Endothelial cell of umbilical vein (primary cell): Measurements from ENCODE around the gene TMED5. TPM values are rescaled to one million over a fixed set of nuclear protein-coding genes. Genes with fewer than 3 reads are reported as not detected.

Source experiments
- BruUV-seq: library from RNA; stranded (reverse); fragments of 400-500 nt; replicated peaks from 2 replicates; lab custom pipeline; 2021; lab: Mats Ljungman, UMichigan
- CTCF ChIA-PET: fragments of 300-600, 350-600 bp; sonication (Branson Sonifier 250); formaldehyde crosslinking; loops from one replicate; lab custom pipeline; 2021; ENCODE audit warnings: antibody characterized with exemption, inconsistent platforms; lab: Charles Lee
- POLR2A ChIA-PET: fragments of 300-600, 350-600 bp; sonication (Branson Sonifier 250); formaldehyde crosslinking; loops from one replicate; lab custom pipeline; 2021; ENCODE audit warnings: antibody characterized with exemption, inconsistent platforms; lab: Charles Lee
- DNase-seq: peaks from one replicate; pipeline ENCODE4 v3.0.0-alpha.2; 2011; ENCODE audit warnings: low read depth, low spot score
- FAIRE-seq: peaks from 2 replicates; lab custom pipeline; 2011; peaks lifted over from hg19 to GRCh38; lab: Jason Lieb, UNC
- H2AFZ ChIP-seq: 2 replicates; pipeline ENCODE4 v1.6.0; 2012; ENCODE audit warnings: low read depth, low read length, control low read depth, inconsistent platforms
- H3K27ac ChIP-seq: 2 replicates; pipeline ENCODE4 v1.5.1; 2011; ENCODE audit warnings: low read depth, mild to moderate bottlenecking, control low read depth, low read length, moderate library complexity; ENCODE audit not compliant: insufficient read depth
- H3K27me3 ChIP-seq, 2 experiments: 2 replicates each; pipeline versions ENCODE4 v1.6.0 to v1.6.1; 2011; ENCODE audit warnings: low read length in 2 of 2, mixed read lengths in 1 of 2; ENCODE audit not compliant: control insufficient read depth in 2 of 2, insufficient read depth in 2 of 2
- H3K36me3 ChIP-seq, 2 experiments: 2 replicates in 1 of 2; 3 replicates in 1 of 2; pipeline ENCODE4 v1.5.1; 2011; ENCODE audit warnings: low read length in 2 of 2, mild to moderate bottlenecking in 1 of 2, moderate library complexity in 1 of 2; ENCODE audit not compliant: control insufficient read depth in 2 of 2, insufficient read depth in 2 of 2; ENCODE audit errors: extremely low read depth in 1 of 2
- H3K4me1 ChIP-seq: 3 replicates; pipeline ENCODE4 v1.5.1; 2011; ENCODE audit warnings: mild to moderate bottlenecking, low read length; ENCODE audit not compliant: control insufficient read depth, insufficient read depth; ENCODE audit errors: extremely low read depth
- H3K4me2 ChIP-seq: 2 replicates; pipeline ENCODE4 v1.6.1; 2011; ENCODE audit warnings: low read length, control low read depth, mixed read lengths; ENCODE audit not compliant: insufficient read depth
- H3K4me3 ChIP-seq, 3 experiments: fragments of 200-600 bp in 1 of 3; sonication (generic), shearing (Covaris generic) in 1 of 3; replicated peaks in 1 of 3; 2 replicates each; pipeline ENCODE4 v1.5.1; 2011 to 2016; ENCODE audit warnings: control low read depth in 3 of 3, low read length in 3 of 3, mild to moderate bottlenecking in 2 of 3, inconsistent platforms in 1 of 3, low read depth in 1 of 3, moderate library complexity in 1 of 3; ENCODE audit not compliant: insufficient read depth in 1 of 3
- H3K79me2 ChIP-seq: 2 replicates; pipeline ENCODE4 v1.6.0; 2012; ENCODE audit warnings: low read length, inconsistent platforms; ENCODE audit not compliant: control insufficient read depth, insufficient read depth
- H3K9ac ChIP-seq: replicated peaks from 2 replicates; pipeline ENCODE3; 2011; ENCODE audit warnings: low read length, control low read depth; ENCODE audit not compliant: insufficient read depth; ENCODE audit errors: extremely low read depth
- H3K9me1 ChIP-seq: replicated peaks from 3 replicates; pipeline ENCODE4 v1.6.0; 2011; ENCODE audit warnings: mild to moderate bottlenecking, low read length; ENCODE audit not compliant: control insufficient read depth, insufficient read depth; ENCODE audit errors: extremely low read depth
- H3K9me3 ChIP-seq: replicated peaks from 2 replicates; pipeline ENCODE4 v1.5.1; 2012; ENCODE audit warnings: low read length, inconsistent platforms; ENCODE audit not compliant: control insufficient read depth, insufficient read depth
- H4K20me1 ChIP-seq: replicated peaks from 2 replicates; pipeline ENCODE3; 2011; ENCODE audit warnings: mild to moderate bottlenecking, low read length; ENCODE audit not compliant: control insufficient read depth, insufficient read depth; ENCODE audit errors: extremely low read depth
- CTCF ChIP-seq, 2 donors: IDR thresholded peaks; 1 replicate in 1 of 2; 2 replicates in 1 of 2; pipeline ENCODE4 v1.5.1; 2011; ENCODE audit warnings: low read length in 2 of 2, mild to moderate bottlenecking in 2 of 2, moderate library complexity in 2 of 2, control low read depth in 1 of 2, inconsistent platforms in 1 of 2, low read depth in 1 of 2; ENCODE audit not compliant: insufficient read depth in 1 of 2; ENCODE audit errors: extremely low read depth in 1 of 2
- EZH2 ChIP-seq: IDR thresholded peaks from 2 replicates; pipeline ENCODE4 v1.6.1; 2012; ENCODE audit warnings: borderline replicate concordance, low read depth, mild to moderate bottlenecking, moderate library complexity, low read length, inconsistent platforms; ENCODE audit not compliant: severe bottlenecking
- FOS ChIP-seq: IDR thresholded peaks from 2 replicates; pipeline ENCODE4 v1.6.1; 2011; ENCODE audit warnings: mild to moderate bottlenecking, low read length, moderate library complexity, borderline replicate concordance; ENCODE audit not compliant: insufficient read depth
- GATA2 ChIP-seq: IDR thresholded peaks from 2 replicates; pipeline ENCODE4 v1.7.0; 2011; ENCODE audit warnings: low read depth, mild to moderate bottlenecking, moderate library complexity, mixed read lengths, low read length; ENCODE audit not compliant: insufficient read length, insufficient read depth
- JUN ChIP-seq: IDR thresholded peaks from 2 replicates; pipeline ENCODE4 v1.6.1; 2011; ENCODE audit warnings: borderline replicate concordance, low read depth; ENCODE audit not compliant: insufficient read length, insufficient read depth
- MAX ChIP-seq: IDR thresholded peaks from 2 replicates; pipeline ENCODE4 v1.6.1; 2011; ENCODE audit not compliant: insufficient read depth, insufficient read length
- MYC ChIP-seq: IDR thresholded peaks from one replicate; pipeline ENCODE4 v1.6.1; 2011; ENCODE audit warnings: mild to moderate bottlenecking, low read depth, low read length
- POLR2A ChIP-seq: IDR thresholded peaks from 2 replicates; pipeline ENCODE4 v1.6.1; 2012; ENCODE audit warnings: low read depth, mild to moderate bottlenecking, control low read depth, low read length
- POLR2AphosphoS5 ChIP-seq: IDR thresholded peaks from 2 replicates; pipeline ENCODE4 v1.6.1; 2012; ENCODE audit warnings: low read depth, mild to moderate bottlenecking, control low read depth, low read length, moderate library complexity; ENCODE audit not compliant: insufficient read depth
- dilution Hi-C: fragments of 300-500 bp; cut with MboI; formaldehyde crosslinking; loops from one replicate; pipeline ENCODE4 v1.15.0; 2019; ENCODE audit warnings: low sequenced_read_pairs; ENCODE audit not compliant: extremely low pct_ligation_motif_present
- intact Hi-C: fragments of 100-400 bp; cut with micrococcal nuclease; formaldehyde crosslinking; loops from one replicate; pipeline ENCODE4 v1.10.0; 2022
- polyA plus RNA-seq, 4 experiments: library from polyadenylated mRNA; depleted of rRNA in 3 of 4; stranded (reverse) in 3 of 4; unstranded in 1 of 4; fragments of >200 nt; gene quantifications; 2 replicates each; pipeline versions ENCODE4 v1.2.1 to v1.2.3, GENCODE V29; 2011 to 2012; ENCODE audit warnings: missing spikeins in 1 of 4
- total RNA-seq: library from RNA; stranded (reverse); gene quantifications from 2 replicates; pipeline ENCODE4 v1.2.3, GENCODE V29; 2021

The TMED5 gene
- total and polyA plus RNA-seq, 2 donors (not counting 3 experiments of a cell fraction or from before 2014, with no cell fraction given): 24.2 to 51.2 TPM

GRCh38 chr1:93215322-93215721, 35.1 kb upstream of the TMED5 start:
- dilution Hi-C loops: no loop called here
- CTCF ChIA-PET: interaction anchor here (0.6 to 1.4 kb wide), 4 partner anchors 8 to 89 kb away, joined by 3 to 4 read pairs (median 4); no protein-coding TSS in a partner anchor
- POLR2A ChIA-PET: no interaction called here

More at GRCh38 chr1:93215322-93215721, 35.1 kb upstream of the TMED5 start:
- no peak for FAIRE-seq
- no peaks in the 10 kb centered on the region for H3K27me3 ChIP-seq
- no peak overlapping the region for H3K4me3 ChIP-seq
- H3K9ac ChIP-seq: no peak overlapping the region
- no peaks in the 10 kb centered on the region for H3K4me1 ChIP-seq
- H3K9me3 ChIP-seq: no peaks in the 10 kb centered on the region
- H3K36me3 ChIP-seq: peaks cover 0 to 2% of the 10 kb centered on the region in 2 experiments
- no peaks in the 10 kb centered on the region for H4K20me1 ChIP-seq
- H3K27ac ChIP-seq: no peak overlapping the region
- no peak overlapping the region for H3K4me2 ChIP-seq
- BruUV-seq: no TSS peak
- no peak for DNase-seq
- no peaks in the 10 kb centered on the region for H3K9me1 ChIP-seq
- no peak overlapping the region for H2AFZ ChIP-seq
- no peaks in the 10 kb centered on the region for H3K79me2 ChIP-seq
- intact Hi-C loops: no loop called here
- no peak for TF ChIP-seq POLR2AphosphoS5
- TF ChIP-seq MYC: no peak
- TF ChIP-seq EZH2: no peak
- TF ChIP-seq MAX: no peak
- TF ChIP-seq GATA2: no peak
- TF ChIP-seq JUN: no peak
- TF ChIP-seq FOS: no peak
- no peak for TF ChIP-seq CTCF (IDR thresholded peaks at IDR 0.05; ENCODE audit: extremely low read depth in 1 of 2, insufficient read depth in 1 of 2, low read depth in 1 of 2, low read length in 2 of 2)
- no peak for TF ChIP-seq POLR2A
